ENCODE results near the gene TMEM183A.

TMEM183A gene

GRCh38 chr1:203048086-203048485 lies 40.9 kb downstream of the TMEM183A start:
- no peak for DNase-seq

- no peak for DNase-seq
Observed at GRCh38 chr1:203048555-203049051, 41.4 kb downstream of the TMEM183A start.

DNA sequence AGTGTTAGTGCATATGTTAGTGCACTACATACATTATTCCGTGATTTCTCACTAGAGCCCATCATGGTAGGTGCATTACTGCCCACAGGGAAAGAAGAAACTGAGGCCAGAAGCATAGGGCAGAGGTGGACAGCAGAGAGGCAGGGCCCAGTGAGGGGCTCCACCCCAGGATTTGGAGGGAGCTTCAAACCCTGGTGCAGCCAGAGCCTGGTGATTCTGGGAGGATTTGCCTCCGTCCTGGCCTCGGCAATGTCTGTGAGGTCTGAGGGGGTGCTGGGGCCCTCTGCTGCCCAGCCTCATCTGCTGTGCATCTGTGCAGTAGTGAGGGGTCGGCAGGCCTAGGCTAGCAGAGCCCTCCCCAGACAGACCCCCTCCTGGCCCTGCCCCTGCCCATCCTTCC lies 41.9 kb downstream of the TMEM183A start:
- DNase-seq: no peak

DNA sequence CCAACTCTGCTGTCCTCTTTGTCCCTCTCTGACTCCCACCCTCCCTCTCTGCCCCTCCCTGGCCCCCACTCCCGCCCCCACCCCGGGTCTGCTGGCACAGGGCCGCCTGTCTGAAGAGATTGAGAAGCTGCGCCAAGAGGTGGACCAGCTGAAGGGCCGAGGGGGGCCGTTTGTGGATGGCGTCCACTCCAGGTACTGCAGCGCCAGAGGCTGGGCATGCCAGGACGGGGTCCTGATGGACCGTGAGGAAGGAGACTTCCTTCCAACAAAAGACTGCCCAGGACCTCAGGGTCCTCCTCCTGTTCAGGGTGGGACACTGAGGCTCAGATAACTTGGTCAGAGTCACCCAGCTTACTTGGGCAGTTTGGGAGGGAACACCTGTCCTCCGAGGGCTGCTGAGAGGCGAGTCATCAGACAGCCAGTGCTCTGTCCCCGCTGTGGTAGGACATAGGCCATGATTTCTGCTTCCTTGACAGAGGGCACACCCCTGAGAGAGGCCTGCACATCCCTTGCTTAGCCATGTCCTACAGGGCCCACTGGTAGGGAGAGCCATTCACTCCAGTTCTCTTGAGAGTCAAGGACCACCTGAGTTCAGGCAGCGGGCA lies 42.5 kb downstream of the TMEM183A start:
- no peak for DNase-seq

DNA sequence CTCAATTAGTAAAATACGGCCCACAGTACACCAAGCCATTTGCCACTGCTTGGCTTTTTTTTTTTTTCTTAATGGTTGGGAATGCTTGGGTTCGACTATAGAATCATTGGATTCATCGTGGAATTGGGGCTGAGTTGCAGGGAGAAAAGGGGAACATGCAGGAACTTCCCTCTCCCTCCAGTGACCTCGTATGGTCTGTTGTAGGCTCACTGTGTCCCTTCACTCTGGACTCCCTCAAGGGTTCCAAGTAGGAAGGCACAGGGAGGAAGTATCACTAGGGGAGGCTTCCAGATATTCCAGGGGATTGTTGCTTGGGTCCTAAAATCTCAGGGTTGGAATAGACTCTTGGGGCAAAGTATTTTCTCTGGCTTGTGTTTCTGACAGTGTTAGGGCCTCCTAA lies 43.7 kb downstream of the TMEM183A start:
- DNase-seq: no peak

- no peak for DNase-seq
Observed at GRCh38 chr1:203051841-203052324, 44.7 kb downstream of the TMEM183A start.

GRCh38 chr1:203052601-203053000 lies 45.4 kb downstream of the TMEM183A start:
- no peak for DNase-seq

GRCh38 chr1:203054184-203054583 lies 47.0 kb downstream of the TMEM183A start:
- no peak for DNase-seq

DNA sequence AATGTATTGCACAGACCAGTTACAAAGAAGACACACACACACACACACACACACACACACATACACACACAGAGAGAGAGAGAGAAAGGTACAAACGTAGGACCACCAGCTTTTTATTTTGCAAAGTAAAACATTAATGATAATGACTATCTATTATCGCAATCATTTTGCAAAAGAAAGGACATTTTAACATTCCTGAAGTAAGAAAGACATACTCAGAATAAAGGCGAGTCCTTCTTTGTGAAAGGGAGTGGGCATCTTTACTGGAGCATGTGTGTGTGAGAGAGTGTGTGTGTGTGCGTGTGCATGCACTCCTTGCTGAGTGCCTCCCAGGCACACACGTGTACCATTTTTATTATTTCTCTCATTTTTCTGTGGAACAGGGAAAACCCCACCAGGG lies 47.5 kb downstream of the TMEM183A start:
- DNase-seq: no peak

DNA sequence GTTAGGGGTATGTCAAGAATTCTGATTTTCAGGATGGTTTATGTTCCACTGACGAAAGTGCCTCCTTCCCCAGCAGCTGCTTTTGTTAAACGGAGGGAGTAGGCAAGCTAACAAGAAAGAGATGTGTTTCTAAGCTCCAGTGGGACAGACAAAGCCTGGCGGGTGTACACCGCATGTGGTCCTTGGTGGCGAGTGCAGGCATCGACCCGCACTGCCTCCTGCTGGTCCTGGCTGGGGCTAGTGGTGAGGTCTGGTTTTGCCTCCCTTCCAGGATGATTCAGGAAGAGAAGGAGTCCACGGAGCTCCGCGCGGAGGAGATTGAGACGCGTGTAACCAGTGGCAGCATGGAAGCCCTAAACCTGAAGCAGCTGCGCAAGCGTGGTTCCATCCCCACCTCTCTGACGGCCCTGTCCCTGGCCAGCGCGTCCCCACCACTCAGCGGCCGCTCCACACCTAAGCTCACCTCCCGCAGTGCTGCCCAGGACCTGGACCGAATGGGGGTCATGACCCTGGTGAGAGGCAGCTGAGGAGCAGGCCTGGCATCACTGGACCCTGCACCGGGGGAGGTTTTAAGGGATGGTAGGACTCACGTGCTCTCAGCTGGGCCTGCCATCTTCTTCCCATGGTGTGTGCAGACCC lies 48.1 kb downstream of the TMEM183A start:
- DNase-seq: no peak

- DNase-seq: no peak
Observed at GRCh38 chr1:203056012-203056411, 48.8 kb downstream of the TMEM183A start.

- DNase-seq: no peak
Observed at GRCh38 chr1:203056516-203056915, 49.3 kb downstream of the TMEM183A start.

GRCh38 chr1:203057911-203058675 lies 50.9 kb downstream of the TMEM183A start:
- no peak for DNase-seq

- DNase-seq: no peak
Observed at GRCh38 chr1:203058676-203058935, 51.4 kb downstream of the TMEM183A start.

- DNase-seq: no peak
Observed at GRCh38 chr1:203059485-203059884, 52.3 kb downstream of the TMEM183A start.

- DNase-seq: no peak
Observed at GRCh38 chr1:203060115-203060514, 52.9 kb downstream of the TMEM183A start.

DNA sequence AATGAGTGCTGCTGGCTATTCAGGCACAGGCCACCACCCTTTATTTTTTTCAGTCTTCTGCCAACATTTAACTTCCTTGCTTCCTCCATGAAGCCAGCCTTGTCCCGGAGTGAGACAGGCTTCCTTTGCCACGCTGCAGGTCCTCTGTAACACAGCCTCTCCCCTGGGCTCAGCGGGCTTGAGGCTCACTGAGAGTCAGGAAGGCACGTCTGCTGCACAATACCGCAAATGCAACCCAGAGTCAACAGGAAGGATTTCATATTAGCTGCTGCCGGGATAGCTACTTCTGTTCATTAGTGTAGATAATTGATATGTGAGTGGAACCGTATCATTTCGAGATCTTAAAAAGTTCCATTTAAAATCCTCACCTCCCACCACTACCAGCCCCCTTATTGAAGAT lies 56.1 kb downstream of the TMEM183A start:
- no peak for DNase-seq

- no peak for DNase-seq
Observed at GRCh38 chr1:203065191-203065590, 58.0 kb downstream of the TMEM183A start.

GRCh38 chr1:203065986-203066385 lies 58.8 kb downstream of the TMEM183A start:
- DNase-seq: no peak

DNA sequence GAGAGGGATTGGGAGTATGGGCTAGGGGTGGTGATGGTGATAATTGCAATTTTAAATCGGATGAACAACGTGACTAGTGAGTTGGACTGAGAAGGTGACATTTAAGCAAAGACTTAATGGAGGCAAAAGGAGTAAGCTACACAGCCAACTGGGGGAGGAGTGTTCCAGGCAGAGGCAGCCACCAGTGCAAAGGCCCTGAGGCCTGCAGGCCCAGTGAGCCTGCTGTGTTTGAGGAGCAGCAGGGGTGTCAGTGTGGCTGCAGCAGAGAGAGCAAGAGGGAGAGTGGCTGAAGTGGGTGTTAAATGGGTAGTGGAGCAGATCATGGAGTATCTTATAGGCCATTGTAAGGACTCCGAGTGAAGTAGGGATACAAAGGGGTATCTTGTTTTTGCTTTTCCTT lies 59.8 kb downstream of the TMEM183A start:
- no peak for DNase-seq

GRCh38 chr1:203069030-203069747 lies 62.0 kb downstream of the TMEM183A start:
- no peak for DNase-seq

GRCh38 chr1:203072002-203072602 lies 64.9 kb downstream of the TMEM183A start:
- no peak for DNase-seq

- no peak for DNase-seq
Observed at GRCh38 chr1:203072911-203073310, 65.7 kb downstream of the TMEM183A start.

All from 8988T (cell line).